Fibroblast of peridontal ligament (primary cell): Measurements from ENCODE around the gene HOXC11.

ENCODE experiments used
- DNase-seq: peaks from one replicate; pipeline ENCODE4 v3.0.0-alpha.2; 2010; ENCODE audit errors: extremely low read depth

Gene HOXC11

GRCh38 chr12:53972722-53973235 is at the start of gene HOXC11:
Gene HOXC11, plus strand, starts transcription at chr12:53973126. Its CDS starts 116 bp downstream, at chr12:53973242.
- DNase-seq, result no peak

DNA sequence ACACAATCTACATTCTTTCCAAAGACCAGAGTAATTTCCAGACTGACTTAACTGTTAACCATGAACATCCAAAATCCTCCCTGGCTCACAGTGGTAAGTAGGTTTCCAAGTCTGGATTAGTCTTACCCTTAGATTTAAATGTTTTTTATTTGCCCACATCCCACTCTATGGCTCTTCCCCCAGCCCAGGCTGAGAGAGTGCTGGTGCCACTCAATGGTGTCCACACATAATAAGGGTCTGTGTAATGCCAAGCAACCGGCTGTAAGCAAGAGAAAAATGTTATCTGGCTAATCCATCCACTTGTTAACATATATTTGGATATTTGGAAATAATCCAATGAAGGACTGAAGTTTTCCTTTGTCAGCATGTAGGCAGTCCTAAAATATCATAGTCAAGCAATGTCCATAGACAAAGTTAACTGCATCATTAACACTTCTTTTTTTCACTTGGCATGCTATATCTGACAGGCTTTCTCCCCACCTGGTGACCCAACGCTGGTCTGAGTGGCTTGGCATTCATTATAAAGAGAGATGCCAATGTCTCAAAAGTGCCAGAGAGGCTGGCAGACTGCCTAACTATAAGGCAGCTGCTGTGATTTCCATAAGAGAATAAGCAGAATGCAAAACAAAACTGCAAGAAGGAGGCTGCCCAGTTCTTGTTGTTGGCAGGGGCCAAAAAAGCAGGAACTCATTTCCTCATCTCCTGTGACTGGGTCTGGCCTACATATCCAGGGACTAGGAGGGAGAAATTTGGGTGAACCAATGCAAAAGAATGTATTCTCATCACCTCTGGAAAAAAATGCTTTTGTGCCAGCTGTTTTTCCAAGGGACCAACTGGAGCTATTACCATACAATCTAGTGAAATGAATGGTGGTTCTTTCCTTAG is 48.2 kb upstream of the HOXC11 start:
- no peak for DNase-seq

- no peak for DNase-seq
These were observed 45.5 kb upstream of the HOXC11 start for GRCh38 chr12:53927220-53928029.

DNA sequence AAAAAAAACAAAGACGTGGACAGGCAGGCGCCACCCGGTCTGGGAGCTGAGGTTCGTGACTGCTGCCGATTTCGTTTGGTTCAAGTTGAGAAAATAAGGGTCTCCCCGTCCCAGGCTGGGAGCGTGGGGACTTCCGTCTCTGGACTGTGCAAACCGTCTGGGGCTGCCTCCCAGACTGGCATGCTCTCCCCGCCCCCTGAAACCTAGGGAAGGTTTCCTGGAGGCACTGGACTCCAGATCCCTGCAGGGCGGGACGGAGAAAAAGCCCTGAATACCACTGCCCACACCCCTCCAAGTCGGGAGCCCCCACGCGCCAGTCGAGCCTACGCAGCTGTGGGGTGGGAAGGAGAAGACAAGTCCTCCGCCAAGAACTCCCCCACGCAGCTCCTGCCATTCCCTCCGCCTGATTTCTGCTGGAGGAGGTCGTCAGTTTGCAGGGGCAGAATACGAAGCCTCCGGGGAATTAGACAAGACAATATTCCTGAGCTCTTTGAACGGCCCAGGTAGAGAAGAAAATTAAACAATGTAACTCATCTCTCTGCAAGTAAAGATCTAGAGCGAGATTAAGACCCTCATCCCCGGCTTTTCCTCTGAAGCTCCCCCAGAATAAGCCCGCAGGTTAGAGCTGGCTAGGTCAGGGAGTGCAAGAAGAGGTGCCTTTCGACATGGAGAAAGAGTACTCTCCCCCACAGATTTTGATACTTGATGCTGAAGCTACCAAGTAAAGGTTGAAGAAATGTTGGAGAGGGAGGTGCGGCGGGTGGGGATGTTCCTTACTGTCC is 44.7 kb upstream of the HOXC11 start:
- no peak for DNase-seq

DNA sequence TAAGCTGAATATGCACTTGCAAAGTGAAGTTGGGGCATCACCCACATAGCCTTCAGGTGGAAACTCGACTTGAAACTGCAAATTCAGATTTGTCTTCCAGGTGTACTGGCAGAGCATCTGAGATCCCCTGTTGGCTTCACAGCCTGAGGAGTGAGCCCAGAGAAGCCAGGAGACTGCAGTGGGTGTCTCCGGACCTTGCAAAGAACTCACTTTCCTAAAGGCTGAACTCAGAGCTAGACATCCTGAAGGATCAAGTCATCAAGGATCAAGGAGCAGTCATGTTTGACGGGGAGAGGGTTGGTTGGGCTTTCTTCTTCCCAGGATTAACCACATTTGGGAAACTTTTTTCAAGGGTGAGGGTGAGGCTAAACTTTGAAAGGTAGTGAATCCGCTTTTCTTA is 43.4 kb upstream of the HOXC11 start:
- DNase-seq, result no peak

- no peak for DNase-seq
These were observed 42.2 kb upstream of the HOXC11 start for GRCh38 chr12:53930591-53931255.

GRCh38 chr12:53931844-53932581 is 40.9 kb upstream of the HOXC11 start:
- DNase-seq, result no peak

GRCh38 chr12:53932915-53933314 is 40.0 kb upstream of the HOXC11 start:
- DNase-seq, result no peak

- no peak for DNase-seq
These were observed 37.3 kb upstream of the HOXC11 start for GRCh38 chr12:53935383-53936341.

DNA sequence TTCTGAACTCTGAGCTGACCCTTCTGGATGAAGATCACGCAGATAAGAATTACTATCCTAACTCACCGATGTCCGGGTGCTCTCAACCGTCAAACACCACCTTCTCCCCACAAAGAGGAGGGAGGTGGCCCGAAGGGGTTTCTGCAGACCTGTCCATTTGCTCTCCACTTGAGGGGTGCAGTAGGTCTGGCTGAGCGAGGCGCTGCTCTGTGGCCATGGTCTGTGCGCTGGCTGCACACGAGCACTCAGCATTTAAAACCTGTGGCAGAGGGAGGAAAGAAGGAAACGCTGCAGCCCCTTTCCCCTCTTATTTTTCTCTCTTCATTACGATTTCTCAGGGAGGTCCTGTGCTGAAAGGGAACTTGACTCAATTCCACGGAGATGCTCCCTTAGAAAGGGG is 35.8 kb upstream of the HOXC11 start:
- no peak for DNase-seq

DNA sequence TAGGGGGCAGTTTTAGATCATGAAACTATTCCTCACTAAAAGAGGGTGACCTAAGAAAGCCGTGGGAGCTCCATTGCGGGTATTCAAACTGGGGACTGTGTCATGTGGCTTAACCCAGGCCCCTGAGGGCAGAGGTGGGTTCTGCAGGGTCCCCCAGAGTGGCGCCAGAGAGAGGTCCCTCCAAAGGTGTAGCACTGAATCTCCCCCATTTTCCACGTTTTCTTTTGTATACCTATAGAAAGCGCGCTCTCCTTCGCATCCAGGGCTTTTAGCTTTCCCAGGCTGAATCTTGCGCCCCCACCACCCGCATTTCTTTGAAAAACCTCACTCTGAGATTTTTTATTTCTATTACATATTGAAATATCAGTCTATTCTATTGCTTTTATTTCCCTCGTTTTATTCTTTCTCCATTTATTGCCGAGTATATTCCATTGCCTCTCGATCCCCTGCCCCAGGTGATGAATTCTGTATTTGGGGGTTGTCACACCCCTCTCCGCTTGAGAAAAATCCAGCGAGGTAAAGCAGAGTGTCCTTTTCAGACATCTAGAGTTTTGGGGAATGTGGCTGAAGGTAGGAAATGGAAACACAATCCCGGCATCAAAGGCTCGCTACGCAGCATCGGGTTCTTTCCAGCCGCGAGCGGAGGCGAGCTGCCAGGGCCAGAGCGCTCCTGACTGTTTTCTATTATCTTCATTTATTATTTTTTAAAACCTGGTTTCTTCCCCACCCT is 35.2 kb upstream of the HOXC11 start:
- DNase-seq, result no peak

GRCh38 chr12:53938326-53939140 is 34.4 kb upstream of the HOXC11 start, which contains the start of gene HOXC13:
Gene HOXC13, plus strand, starts transcription at chr12:53938831. Its CDS starts 76 bp downstream, at chr12:53938907.
- no peak for DNase-seq

GRCh38 chr12:53939141-53940108 is 33.5 kb upstream of the HOXC11 start:
- DNase-seq, result no peak

DNA sequence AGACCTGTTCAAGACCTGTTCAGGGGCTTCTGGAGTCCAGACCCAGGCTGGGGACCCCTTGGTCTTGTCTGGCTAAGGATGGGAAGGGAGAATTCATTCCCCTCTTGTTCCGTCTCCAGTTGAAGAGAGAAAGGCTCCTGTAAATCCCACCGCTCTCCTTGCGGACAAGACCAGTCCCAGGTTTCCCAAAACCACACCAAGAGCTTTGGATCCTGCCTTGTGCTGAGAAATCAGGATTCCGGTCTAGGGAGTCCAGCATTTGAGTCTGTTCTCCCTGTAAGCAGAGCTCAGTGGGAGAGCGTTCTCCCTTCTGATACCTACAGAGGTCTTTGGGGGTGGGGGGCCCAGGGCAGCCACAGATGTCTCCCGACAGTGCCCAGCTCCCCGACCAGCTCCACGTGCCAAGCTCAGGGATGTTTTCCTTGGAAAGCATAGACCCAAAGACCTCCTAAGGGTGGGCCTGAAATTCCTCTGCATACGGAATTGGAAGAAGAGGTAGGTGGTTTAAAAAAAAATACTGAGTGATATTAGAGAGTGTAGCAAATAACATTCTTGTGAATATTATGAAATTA is 32.4 kb upstream of the HOXC11 start:
- DNase-seq, result no peak

GRCh38 chr12:53941187-53941586 is 31.7 kb upstream of the HOXC11 start:
- DNase-seq, result no peak

DNA sequence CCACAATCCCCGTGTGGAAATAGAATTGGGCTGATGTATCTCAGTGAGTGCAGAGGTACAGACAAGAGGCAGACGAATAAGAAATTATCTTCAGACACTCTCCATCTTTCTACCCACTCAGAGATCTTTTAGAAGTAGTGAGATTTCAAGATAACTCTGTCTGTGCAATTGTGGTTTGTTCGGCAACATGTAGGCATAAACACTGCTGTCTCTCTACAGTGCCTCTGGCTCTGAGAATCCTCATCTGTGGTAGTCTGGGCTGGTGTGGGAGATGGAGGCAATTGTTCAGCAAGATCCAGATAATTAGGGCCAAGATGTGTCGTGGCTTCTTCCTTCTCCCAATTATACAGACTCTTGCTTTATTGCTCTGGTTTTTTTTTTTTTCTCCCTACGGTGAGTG is 31.2 kb upstream of the HOXC11 start:
- no peak for DNase-seq
